Effector memory CD4-positive, alpha-beta T cell (primary cell): ENCODE results near the gene INSM2.

Experiments used
- DNase-seq, 3 donors: peaks; one replicate each; pipeline ENCODE4 v3.0.0-alpha.2; 2020
- H3K27ac ChIP-seq: 2 replicates; pipeline ENCODE4 v1.7.0; 2013; ENCODE audit warnings: mild to moderate bottlenecking, low read length, moderate library complexity; ENCODE audit not compliant: insufficient read depth, poor library complexity, severe bottlenecking
- H3K27me3 ChIP-seq: replicated peaks from 2 replicates; pipeline ENCODE4 v1.7.0; 2013; ENCODE audit warnings: mild to moderate bottlenecking, low read length; ENCODE audit not compliant: insufficient read depth, control insufficient read depth, poor library complexity, severe bottlenecking
- H3K36me3 ChIP-seq: 2 replicates; pipeline ENCODE4 v1.7.0; 2013; ENCODE audit warnings: mild to moderate bottlenecking, low read length, moderate library complexity; ENCODE audit not compliant: control insufficient read depth, insufficient read depth
- H3K4me1 ChIP-seq: 2 replicates; pipeline ENCODE4 v1.7.0; 2013; ENCODE audit warnings: low read length, mild to moderate bottlenecking; ENCODE audit not compliant: control insufficient read depth, insufficient read depth, poor library complexity, severe bottlenecking
- H3K4me3 ChIP-seq: 2 replicates; pipeline ENCODE4 v1.7.0; 2013; ENCODE audit warnings: low read length, low read depth, mild to moderate bottlenecking; ENCODE audit not compliant: insufficient read depth, poor library complexity, severe bottlenecking
- H3K9me3 ChIP-seq: 2 replicates; pipeline ENCODE4 v1.7.0; 2013; ENCODE audit warnings: mild to moderate bottlenecking, low read length, moderate library complexity; ENCODE audit not compliant: control insufficient read depth

INSM2 gene

DNA sequence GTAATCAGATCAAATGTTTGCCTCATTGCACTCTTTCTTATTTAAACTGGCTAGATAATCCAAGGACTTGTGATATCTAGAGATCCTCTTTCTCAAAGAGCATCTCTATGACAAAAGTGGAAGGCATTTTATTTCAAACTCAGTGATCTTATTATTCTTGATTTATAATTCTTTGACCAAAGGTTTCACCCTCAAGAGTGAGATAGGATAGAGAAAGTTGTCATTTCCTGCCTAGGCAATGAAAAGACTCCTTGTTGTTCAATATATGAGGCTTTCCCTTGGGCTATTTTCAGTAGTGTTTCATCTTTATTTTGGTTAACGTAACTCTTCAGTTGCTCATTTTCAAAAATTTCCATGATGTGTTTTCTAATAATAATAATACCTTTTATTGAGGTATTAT is 18.0 kb upstream of the INSM2 start:
- no peaks in the 10 kb centered on the region for H3K36me3 ChIP-seq
- no peak for DNase-seq
- no peak overlapping the region for H3K4me3 ChIP-seq
- no peaks in the 10 kb centered on the region for H3K27me3 ChIP-seq
- no peaks in the 10 kb centered on the region for H3K4me1 ChIP-seq
- no peaks in the 10 kb centered on the region for H3K9me3 ChIP-seq
- no peak overlapping the region for H3K27ac ChIP-seq

DNA sequence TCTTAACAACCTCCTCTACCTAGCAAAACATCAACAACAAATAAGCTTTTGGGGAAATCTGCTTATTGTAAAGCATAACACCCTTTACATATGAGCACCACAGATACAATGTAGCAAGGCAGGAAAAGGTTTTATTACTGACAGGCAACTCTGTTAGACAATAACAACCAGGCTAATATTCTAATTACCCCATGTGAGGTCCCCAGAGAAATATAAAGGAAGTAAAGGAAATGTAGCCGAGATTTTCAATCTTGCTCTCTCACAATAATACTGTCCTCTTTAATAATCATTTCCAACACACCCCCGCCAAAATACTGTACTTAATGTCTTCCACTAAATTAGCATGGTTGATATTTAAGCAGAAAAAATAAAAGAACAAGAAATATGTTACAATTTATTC is 14.0 kb upstream of the INSM2 start:
- H3K27me3 ChIP-seq: no peaks in the 10 kb centered on the region
- H3K4me1 ChIP-seq: no peaks in the 10 kb centered on the region
- H3K4me3 ChIP-seq: no peak overlapping the region
- H3K9me3 ChIP-seq: no peaks in the 10 kb centered on the region
- no peak for DNase-seq
- H3K36me3 ChIP-seq: no peaks in the 10 kb centered on the region
- H3K27ac ChIP-seq: no peak overlapping the region

DNA sequence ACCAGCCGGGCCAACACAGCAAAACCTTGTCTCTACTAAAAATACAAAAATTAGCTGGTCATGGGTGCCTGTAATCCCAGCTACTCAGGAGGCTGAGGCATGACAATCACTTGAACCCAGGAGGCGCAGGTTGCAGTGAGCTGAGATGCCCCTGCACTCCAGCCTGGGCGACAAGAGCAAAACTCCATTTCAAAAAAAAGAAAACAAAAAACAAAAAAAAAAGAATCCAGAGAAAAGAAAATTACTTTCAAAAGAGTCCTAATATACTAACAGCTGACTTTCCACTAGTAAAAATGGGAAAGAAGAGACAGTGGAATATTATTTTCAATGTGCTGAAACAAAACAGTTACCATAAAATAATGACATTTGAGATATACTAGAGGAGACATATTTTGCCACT is 8.3 kb upstream of the INSM2 start:
- no peaks in the 10 kb centered on the region for H3K36me3 ChIP-seq
- H3K4me1 ChIP-seq: no peaks in the 10 kb centered on the region
- no peaks in the 10 kb centered on the region for H3K9me3 ChIP-seq
- no peak for DNase-seq
- H3K27me3 ChIP-seq: peaks cover 3% of the 10 kb centered on the region
- H3K27ac ChIP-seq: no peak overlapping the region
- no peak overlapping the region for H3K4me3 ChIP-seq

DNA sequence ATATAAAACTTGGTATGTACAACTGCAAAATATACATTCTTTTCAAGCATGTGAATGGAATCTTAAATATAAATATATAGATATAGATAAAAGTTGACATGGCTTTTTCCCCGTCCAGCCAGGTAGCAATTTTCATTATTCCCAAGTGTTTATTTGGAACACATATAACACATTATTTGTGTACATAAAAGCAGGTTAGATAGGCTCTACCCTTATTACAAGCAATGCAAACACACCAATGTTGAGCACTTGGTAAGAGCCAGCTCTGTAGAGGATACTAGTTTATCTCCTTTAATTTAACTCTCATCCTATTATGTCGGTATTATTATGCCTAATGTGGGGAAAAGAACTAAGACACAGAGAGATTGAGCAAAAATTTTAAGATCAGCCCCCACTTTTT is 7.0 kb upstream of the INSM2 start:
- H3K36me3 ChIP-seq: no peaks in the 10 kb centered on the region
- H3K27me3 ChIP-seq: peaks cover 7% of the 10 kb centered on the region
- no peak overlapping the region for H3K4me3 ChIP-seq
- H3K4me1 ChIP-seq: no peaks in the 10 kb centered on the region
- no peak overlapping the region for H3K27ac ChIP-seq
- DNase-seq: no peak
- H3K9me3 ChIP-seq: no peaks in the 10 kb centered on the region

DNA sequence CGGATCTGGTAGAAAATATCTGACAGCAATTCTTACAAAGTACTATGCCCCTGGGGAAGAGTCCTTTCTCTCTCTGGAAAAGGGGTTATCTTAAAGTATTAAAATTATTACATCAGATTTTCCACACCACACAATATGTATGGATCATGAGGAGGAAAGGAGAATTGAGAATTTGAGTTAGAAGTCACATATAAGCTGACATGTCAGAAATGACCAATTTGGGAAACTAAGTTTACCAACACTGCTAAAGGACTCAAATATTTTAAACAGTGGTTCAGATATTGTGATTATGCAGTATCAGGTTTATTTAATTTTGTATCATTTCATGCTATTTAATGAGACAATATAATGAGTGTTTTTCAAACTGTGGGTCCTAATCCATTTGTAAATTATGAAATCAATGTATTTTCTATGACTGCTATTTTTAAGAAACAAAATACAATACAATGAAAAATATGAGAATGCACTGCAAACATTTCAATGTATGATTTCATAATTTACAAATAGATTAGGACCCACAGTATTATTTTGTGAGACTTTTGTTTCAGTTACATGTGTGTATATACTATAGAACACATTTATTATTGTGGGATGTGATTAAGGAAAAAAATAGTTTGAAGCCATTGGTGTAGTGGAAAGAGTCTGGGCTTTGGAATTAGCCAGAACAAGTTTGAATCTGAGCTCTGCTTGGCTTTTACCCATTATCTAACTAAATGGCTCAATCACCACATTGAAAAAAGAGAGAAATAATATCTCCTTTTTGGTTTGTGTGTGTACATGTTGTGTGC is 1.8 kb upstream of the INSM2 start:
- Histone ChIP-seq H3K27me3 (peaks cover 33% of the 10 kb centered on the region), H3K27ac (no peak overlapping the region), H3K4me3 (no peak overlapping the region), H3K4me1 (peaks cover 16% of the 10 kb centered on the region), H3K9me3 (no peaks in the 10 kb centered on the region), H3K36me3 (no peaks in the 10 kb centered on the region)
- DNase-seq: no peak

DNA sequence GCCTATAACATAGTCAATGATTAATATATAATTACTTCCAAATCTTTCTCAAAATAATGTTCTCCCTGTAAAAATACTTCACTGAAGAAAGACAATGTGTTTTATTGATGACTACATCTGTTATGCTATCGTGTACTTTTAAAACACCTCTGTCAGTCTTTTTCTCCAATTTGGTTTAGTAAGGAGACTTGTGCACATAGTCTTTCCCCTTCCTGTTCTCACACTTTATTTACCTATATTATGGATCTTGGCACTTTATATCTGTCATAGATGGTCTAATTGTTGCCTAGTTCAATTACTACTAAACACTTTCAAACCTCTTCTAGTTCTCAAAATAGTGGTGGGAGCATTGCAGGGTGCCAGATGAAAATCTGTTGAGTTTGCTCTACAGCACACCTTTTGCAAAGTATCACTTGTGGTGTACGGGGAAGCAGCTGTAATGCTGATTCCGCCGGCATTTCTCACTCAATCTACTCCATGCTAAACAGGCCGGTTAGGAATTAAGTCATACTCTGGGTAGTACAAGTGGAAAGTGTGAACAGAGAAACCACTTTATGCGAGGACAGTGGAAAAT is 1.1 kb upstream of the INSM2 start:
- H3K4me1 ChIP-seq: peaks cover 16% of the 10 kb centered on the region
- no peaks in the 10 kb centered on the region for H3K9me3 ChIP-seq
- peaks cover 33% of the 10 kb centered on the region for H3K27me3 ChIP-seq
- peak overlapping the region; percentile 65 for H3K4me3 ChIP-seq
- DNase-seq: no peak
- no peaks in the 10 kb centered on the region for H3K36me3 ChIP-seq
- H3K27ac ChIP-seq: no peak overlapping the region

DNA sequence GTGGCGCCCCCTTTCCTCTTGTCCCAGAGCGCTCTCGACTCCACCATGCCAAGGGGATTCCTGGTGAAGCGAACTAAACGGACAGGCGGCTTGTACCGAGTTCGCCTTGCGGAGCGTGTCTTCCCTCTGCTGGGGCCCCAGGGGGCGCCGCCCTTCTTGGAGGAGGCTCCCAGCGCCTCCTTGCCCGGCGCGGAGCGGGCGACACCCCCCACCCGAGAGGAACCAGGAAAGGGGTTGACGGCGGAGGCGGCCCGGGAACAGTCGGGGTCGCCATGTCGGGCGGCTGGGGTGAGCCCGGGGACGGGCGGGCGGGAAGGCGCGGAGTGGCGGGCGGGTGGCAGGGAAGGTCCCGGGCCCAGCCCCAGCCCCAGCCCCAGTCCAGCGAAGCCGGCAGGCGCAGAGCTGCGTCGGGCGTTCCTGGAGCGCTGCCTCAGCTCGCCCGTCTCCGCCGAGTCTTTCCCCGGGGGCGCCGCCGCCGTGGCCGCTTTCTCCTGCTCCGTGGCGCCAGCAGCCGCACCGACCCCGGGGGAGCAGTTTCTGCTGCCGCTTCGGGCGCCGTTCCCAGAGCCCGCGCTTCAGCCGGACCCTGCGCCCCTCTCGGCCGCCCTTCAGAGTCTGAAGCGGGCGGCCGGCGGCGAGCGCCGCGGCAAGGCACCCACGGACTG is 376 bp downstream of the INSM2 start:
- no peak for DNase-seq
- no peaks in the 10 kb centered on the region for H3K36me3 ChIP-seq
- H3K9me3 ChIP-seq: no peaks in the 10 kb centered on the region
- peaks cover 16% of the 10 kb centered on the region for H3K4me1 ChIP-seq
- H3K4me3 ChIP-seq: peak overlapping the region; percentile 65
- H3K27me3 ChIP-seq: peaks cover 33% of the 10 kb centered on the region
- no peak overlapping the region for H3K27ac ChIP-seq

DNA sequence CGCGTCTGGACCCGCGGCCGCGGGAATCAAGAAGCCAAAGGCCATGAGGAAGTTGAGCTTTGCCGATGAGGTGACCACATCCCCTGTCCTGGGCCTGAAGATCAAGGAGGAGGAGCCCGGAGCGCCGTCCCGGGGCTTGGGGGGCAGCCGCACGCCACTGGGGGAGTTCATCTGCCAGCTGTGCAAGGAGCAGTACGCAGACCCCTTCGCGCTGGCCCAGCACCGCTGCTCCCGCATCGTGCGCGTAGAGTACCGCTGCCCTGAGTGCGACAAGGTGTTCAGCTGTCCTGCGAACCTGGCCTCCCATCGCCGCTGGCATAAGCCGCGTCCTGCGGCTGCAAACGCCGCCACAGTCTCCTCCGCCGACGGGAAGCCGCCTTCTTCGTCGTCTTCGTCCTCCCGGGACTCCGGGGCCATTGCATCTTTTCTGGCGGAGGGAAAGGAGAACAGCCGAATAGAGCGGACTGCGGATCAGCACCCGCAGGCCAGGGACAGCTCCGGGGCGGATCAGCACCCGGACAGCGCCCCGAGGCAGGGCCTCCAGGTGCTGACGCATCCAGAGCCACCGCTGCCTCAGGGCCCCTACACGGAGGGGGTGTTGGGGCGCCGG is 1.0 kb downstream of the INSM2 start:
- H3K9me3 ChIP-seq: no peaks in the 10 kb centered on the region
- H3K4me3 ChIP-seq: peak overlapping the region; percentile 65
- peak; percentile 6 to 24 (median 23) for DNase-seq
- peaks cover 16% of the 10 kb centered on the region for H3K4me1 ChIP-seq
- no peaks in the 10 kb centered on the region for H3K36me3 ChIP-seq
- H3K27me3 ChIP-seq: peaks cover 33% of the 10 kb centered on the region
- H3K27ac ChIP-seq: no peak overlapping the region

DNA sequence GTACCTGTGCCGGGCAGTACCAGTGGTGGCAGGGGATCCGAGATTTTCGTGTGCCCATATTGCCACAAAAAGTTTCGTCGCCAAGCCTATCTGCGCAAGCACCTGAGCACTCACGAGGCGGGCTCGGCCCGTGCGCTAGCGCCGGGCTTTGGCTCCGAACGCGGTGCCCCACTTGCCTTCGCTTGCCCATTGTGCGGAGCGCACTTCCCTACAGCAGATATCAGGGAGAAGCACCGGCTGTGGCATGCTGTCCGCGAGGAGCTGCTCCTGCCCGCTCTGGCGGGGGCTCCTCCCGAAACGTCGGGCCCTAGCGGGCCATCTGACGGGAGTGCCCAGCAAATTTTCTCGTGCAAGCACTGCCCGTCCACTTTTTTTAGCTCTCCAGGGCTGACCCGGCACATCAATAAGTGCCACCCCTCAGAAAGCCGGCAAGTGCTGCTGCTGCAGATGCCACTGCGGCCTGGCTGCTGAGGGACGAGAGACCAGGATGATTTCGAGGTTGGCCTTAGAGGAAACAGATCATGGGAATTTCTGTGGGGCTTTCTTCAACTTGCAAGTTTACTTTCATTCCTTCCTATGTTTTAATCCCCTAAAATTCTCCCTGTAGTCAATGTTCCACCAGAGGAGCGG is 1.6 kb downstream of the INSM2 start:
- H3K4me3 ChIP-seq: no peak overlapping the region
- no peaks in the 10 kb centered on the region for H3K36me3 ChIP-seq
- DNase-seq: no peak
- peaks cover 16% of the 10 kb centered on the region for H3K4me1 ChIP-seq
- no peak overlapping the region for H3K27ac ChIP-seq
- peaks cover 33% of the 10 kb centered on the region for H3K27me3 ChIP-seq
- no peaks in the 10 kb centered on the region for H3K9me3 ChIP-seq
